GM21526 (cell line): ENCODE results near the gene ZFC3H1.
A peak's percentile ranks its signal among the peaks of the same experiment; 100 is the strongest.
"Not testable (repeated sequence)": the region's sequence is repeated elsewhere in the genome, so short reads cannot be mapped to it uniquely, and the experiment has no call there.

Experiments
- ATAC-seq: cut with Tn5 transposase; IDR thresholded peaks from one replicate; pipeline ENCODE4 v1.9.1; 2021; ENCODE audit warnings: moderate library complexity; ENCODE audit not compliant: unreplicated experiment, low FRiP score

ZFC3H1 gene

GRCh38 chr12:71663561-71664410 is at the start of gene ZFC3H1, which contains the start of gene THAP2:
TSS of gene ZFC3H1 (minus strand) at chr12:71663848. CDS start at chr12:71663610, 238 bp downstream.
TSS of gene THAP2 (plus strand) at chr12:71664301. CDS start at chr12:71664510, 209 bp downstream.
- ATAC-seq: peak; percentile 86

- no peak for ATAC-seq
Observed at GRCh38 chr12:71710276-71711125, 46.9 kb upstream of the ZFC3H1 start.

GRCh38 chr12:71708658-71709057 is 45.0 kb upstream of the ZFC3H1 start:
- ATAC-seq: no peak

- ATAC-seq: no peak
Observed at GRCh38 chr12:71704920-71705319, 41.3 kb upstream of the ZFC3H1 start.

GRCh38 chr12:71703206-71703605 is 39.6 kb upstream of the ZFC3H1 start:
- no peak for ATAC-seq

- no peak for ATAC-seq
Observed at GRCh38 chr12:71702590-71702989, 38.9 kb upstream of the ZFC3H1 start.

- not testable (repeated sequence) for ATAC-seq
Observed at GRCh38 chr12:71702181-71702580, 38.5 kb upstream of the ZFC3H1 start.

GRCh38 chr12:71695782-71696181 is 32.1 kb upstream of the ZFC3H1 start:
- ATAC-seq: no peak

GRCh38 chr12:71694099-71694820 is 30.6 kb upstream of the ZFC3H1 start:
- ATAC-seq: peak; percentile 88

- ATAC-seq: peak; percentile 9
Observed at GRCh38 chr12:71693651-71694050, 30.0 kb upstream of the ZFC3H1 start.

- no peak for ATAC-seq
Observed at GRCh38 chr12:71693126-71693525, 29.5 kb upstream of the ZFC3H1 start.

- no peak for ATAC-seq
Observed at GRCh38 chr12:71691504-71692129, 28.0 kb upstream of the ZFC3H1 start.

- ATAC-seq: no peak
Observed at GRCh38 chr12:71688961-71689570, 25.4 kb upstream of the ZFC3H1 start.

GRCh38 chr12:71687172-71687571 is 23.5 kb upstream of the ZFC3H1 start:
- not testable (repeated sequence) for ATAC-seq

- ATAC-seq: peak; percentile 0
Observed at GRCh38 chr12:71686658-71687025, 23.0 kb upstream of the ZFC3H1 start.

- peak; percentile 83 for ATAC-seq
Observed at GRCh38 chr12:71685914-71686657, 22.4 kb upstream of the ZFC3H1 start, which contains the start of gene TMEM19. TSS of gene TMEM19 (plus strand) at chr12:71686082. CDS start at chr12:71686681, 599 bp downstream.

GRCh38 chr12:71685312-71685906 is 21.8 kb upstream of the ZFC3H1 start:
- no peak for ATAC-seq

GRCh38 chr12:71684081-71684480 is 20.4 kb upstream of the ZFC3H1 start:
- no peak for ATAC-seq

GRCh38 chr12:71683633-71684032 is 20.0 kb upstream of the ZFC3H1 start:
- ATAC-seq: no peak
